HG03558 (cell line): ENCODE results near the gene HLTF.

Source experiments
- ATAC-seq: cut with Tn5 transposase; IDR thresholded peaks from one replicate; pipeline ENCODE4 v1.9.1; 2021; ENCODE audit warnings: moderate number of reproducible peaks; ENCODE audit not compliant: unreplicated experiment; ENCODE audit errors: extremely low read depth

The HLTF gene

DNA sequence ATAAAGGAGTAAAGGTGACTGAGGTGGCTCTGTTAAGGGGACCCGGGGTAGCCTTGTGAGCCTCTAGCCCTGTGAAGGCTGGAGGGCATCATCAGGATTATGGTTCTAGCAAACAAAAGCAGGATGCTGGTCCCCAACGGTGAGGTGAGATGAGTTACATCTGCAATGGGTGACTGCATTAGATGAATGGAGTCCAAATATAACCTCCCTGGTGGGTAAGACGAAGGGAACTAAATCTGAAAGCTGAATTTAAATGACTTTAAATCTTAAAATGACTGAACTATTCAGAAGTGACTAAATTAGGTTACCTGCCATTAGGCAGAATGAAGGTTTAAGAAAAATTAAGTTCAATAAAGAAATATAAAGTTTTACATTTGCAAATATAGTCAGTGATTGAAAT, 4.6 kb upstream of the HLTF start:
- no peak for ATAC-seq

DNA sequence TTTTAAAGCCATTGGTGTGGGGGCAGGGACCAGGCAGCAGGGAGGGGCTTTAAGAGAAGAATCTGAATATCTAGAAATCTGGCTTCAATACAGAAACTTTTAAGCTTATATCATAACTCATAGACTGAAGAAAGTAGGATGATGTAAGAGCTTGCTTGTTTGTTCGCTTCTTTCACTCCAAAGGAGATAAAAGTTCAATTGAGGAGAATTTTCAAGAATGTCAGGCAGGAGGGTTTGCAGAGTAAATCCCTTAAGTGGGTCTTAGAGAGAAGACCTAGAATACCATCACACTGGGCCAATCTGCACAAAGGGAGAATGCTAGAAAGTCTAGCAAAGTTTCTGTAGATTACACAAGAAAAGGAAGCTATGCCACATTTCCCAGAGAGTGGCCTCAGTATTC, 4.1 kb upstream of the HLTF start:
- ATAC-seq: no peak

DNA sequence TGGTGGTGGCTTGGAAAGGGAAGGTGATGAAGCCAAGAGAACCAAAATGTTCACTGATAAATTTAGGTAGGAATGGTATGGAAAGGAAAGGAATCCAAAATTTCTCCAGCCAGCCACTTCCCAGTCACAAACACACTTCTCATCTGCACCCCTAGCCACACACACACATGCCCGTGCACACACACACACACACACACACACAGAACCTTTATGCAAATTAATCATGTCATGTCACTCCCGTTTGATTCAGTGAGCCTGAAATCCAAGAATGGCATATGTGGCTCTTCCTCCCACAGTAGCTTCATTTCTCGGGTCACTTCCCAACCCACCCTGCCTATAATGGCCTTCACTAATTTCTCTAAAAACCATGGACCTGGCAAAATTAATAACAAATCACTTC, 3.1 kb upstream of the HLTF start:
- ATAC-seq: no peak

DNA sequence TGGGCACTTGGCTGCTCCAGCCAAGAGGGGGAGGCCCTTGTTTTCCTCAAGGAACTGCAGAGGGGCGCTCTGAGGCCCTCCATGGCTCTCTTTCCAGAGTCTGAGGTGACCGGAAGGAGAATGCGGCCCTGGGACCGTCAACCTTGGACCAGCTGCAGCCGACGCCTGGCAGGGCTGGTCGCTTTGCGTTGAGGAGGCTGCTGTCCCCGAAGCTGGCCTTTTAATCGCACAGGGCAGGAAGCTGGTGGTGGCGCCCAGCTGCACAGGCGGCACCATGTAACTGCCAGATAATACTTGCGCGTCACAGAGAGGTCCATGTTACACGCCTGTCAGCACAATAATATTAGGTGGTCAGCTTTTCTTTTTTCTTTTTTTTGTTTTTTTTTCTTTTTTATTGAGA, 875 bp upstream of the HLTF start:
- no peak for ATAC-seq

DNA sequence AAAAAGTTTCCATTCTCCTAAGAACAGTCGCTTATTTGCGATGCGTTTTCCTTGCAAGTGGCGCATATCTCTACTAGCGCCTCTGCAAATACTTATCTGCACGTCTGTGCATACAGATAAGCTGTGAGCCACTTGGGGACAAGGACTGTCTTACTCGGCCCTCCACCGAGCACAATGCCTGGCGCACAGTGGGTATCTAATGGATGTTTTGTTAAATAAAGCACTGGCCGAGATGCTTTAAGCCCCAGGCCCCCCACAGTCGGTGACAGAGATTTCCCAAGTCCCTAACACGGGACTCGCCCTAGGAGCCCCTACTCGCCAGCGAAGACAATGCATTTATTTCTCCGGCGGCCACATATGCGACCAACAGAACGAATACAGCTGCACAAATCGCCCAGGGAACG, 503 bp downstream of the HLTF start:
- peak; percentile 19 for ATAC-seq

DNA sequence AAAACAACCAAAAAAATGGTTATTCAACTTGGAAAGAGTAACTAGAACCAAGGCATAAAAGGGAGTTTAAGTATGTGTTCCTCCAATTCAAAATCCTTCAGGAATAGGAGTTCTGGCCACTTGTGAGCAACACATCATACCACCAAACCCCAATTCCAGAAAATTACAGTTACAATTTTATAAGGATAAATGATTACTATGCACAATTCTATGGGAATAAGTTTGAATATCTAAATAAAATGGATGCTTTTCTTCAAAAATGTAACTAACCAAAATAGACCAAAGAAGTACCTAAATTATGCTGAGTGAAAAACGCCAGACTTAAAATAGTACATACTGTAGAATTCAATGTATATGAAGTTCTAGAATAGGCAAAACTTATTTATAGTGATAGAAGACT, 4.6 kb downstream of the HLTF start:
- no peak for ATAC-seq

DNA sequence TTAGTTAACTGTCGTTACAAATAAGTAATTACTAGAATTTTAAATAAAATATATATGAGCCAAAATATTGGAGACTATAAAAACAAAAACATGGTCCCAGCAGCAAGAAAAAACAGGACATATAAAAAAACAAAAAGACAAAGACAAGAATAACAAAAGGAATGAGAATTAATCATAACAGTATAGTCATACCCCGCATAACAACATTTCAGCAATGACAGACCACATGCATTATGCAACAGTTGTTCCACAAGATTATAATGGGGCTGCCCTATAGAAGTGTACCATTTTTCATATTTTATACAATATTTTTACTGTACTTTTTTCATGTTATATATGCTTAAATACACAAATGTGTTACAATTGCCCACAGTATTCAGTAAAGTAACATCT, 5.6 kb downstream of the HLTF start:
- no peak for ATAC-seq

DNA sequence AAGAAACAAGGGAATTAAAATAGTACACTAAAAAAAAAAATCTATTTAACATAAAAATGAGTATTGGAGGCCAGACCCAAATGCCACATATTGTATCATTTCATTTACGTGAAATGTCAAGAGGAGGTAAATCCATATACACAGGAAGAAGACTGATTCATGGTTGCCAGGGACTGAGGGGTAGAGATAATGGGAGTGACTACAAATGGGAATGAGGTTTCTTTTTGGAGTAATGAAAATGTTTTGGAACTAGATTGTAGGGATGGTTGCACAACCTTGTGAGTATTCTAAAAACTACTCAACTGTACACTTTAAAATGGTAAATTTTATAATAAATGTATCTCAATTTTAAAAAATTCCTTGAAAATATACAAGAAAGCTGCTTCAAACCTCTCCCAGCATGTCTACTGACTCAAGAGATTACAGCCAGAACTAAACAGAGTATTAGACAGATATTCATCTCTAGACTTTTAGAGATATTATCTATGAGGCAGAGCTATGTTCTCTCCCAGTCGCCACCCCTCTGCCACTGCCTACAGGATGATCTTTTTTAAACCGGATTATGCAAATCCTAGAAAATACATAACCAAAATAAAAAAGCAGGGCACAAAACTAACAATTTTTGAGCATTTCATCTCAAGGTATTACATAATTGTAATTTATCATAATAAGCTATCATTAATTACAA, 6.2 kb downstream of the HLTF start:
- no peak for ATAC-seq

DNA sequence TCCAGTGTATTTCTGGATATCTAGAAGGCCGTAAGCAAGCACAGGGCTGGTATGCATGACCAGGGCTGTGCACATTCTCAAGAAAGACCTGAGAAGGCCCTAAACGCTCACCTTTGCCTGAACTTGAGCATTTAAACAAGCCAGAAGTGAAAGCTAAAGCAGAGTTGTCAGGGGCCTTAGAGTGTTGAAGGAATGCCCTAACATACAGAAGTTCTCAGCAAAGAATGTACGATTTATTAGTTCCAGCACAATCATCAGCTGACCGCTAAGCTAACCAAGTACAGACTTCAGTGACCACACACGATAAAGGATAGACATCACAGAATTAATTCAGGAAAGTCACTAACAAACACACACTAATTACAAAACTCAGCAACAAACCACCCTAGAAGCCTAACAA, 8.7 kb downstream of the HLTF start:
- no peak for ATAC-seq

DNA sequence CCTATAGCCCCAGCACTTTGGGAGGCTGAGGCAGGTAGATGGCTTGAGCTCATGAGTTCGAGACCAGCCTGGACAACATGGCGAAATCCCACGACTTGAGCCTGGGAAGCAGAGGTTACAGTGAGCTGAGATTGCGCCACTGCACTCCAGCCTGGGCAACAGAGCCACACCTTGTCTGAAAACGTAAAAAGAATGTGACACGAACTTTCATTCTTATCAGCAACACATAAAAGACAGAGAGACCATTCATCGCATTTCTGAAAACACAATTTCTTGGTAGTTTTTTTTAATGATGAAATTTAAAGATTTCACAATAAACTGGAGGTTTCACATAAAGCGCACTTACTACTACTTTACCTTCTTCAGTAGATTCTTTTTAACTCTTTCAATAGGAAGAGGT, 18.4 kb downstream of the HLTF start:
- ATAC-seq: no peak

DNA sequence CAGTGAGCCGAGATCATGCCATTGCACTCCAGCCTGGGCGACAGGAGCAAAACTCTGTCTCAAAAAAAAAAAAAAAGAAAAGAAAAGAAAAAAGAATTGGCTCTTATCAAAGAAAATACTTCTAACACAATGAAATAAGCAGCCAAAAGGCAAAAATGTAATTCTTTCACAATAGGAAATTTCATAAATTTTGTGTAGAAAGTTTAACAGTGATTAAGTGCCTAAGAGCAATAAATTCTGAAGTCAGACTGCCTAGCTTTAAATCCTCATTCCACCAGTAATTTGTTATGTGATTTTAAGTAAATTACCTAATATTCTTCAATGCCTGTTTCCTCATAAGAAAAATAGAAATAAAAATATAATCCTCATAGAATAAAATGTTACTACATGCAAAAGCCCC, 24.6 kb downstream of the HLTF start:
- ATAC-seq: no peak

DNA sequence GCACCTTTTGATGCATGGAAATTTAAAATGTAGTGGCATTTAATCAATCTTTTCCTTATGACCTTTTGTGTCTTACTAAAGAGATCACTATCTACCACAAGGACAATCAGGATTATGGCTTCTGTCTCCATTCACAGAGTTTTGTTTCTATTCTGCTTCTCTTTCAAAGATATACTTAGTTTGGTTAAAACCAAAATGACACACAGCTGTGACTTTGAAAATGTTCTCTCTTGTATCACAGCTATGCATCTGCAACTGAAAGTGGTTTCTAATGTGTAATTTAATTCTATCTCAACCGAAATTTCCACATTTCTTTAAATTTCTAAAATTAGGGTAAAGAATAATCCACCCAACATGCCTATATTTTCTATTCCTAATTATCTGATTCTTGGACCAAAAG, 27.7 kb downstream of the HLTF start:
- ATAC-seq: peak; percentile 55

DNA sequence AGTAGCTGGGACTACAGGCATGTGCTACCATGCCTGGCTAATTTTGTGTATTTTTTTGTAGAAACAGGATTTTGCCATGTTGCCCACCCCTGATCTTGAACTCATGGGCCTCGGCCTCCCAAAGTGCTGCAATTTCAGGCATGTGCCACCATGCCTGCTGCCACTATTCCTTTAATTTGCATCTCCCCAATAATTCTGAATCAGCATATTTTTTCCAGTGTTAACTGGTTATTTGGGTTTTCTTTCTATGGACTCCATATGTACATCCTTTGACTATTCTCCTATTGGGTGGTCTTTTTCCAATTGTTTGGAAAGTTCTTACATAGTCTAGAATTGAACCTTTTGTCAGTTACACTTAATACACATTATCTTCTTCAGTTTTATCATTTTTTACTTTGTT, 28.1 kb downstream of the HLTF start:
- no peak for ATAC-seq

DNA sequence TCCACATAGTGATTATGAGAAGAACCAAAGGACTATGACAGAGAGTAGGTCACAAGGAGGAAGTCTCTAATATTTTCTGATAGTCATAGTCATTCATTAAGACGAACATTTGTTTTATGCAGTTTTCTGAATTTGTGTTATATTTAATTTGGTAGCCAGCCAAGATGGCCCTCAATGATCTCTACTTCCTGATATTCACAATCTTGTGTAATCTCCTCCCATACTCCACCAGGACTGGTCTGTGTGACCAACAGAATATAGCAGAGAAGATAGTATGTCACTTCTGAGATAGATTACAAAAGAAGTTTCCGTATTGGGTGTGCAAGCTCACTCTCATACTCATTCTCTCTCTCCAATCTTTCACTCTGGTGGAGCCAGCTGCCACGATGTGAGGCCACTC, 30.8 kb downstream of the HLTF start:
- no peak for ATAC-seq

DNA sequence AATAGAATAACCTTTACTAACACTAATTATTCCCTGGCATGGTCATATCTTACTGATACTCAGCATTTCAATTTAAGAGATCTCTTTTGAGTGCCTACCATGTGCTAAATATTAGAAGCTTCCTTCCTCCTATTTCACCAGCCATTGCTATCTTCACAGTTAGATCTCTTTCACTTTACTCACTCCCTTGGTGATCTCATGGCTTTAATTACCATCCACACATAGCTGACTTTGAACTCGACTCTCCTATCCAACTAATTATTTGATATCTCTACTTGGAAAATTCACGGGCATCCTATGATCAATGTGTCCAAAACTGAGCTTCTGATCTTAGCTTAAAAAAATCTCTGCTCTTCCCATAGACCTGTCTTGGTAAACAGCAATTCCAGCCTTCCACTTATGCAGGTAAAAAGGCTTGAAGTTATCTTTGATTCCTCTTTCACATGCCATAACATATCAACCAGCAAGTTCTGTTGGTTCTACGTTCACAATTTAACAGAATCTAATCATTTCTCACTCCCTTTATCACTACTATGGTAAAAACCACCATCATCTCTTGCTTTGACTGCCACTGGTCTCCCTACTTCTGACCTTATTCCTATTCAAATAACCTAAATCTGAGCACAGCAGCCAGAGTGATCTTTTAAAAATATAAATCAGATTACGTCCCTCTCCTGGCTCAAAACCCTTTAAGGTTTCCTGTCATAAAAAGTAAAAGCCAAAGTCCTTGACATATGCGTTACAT, 41.8 kb downstream of the HLTF start:
- ATAC-seq: no peak

DNA sequence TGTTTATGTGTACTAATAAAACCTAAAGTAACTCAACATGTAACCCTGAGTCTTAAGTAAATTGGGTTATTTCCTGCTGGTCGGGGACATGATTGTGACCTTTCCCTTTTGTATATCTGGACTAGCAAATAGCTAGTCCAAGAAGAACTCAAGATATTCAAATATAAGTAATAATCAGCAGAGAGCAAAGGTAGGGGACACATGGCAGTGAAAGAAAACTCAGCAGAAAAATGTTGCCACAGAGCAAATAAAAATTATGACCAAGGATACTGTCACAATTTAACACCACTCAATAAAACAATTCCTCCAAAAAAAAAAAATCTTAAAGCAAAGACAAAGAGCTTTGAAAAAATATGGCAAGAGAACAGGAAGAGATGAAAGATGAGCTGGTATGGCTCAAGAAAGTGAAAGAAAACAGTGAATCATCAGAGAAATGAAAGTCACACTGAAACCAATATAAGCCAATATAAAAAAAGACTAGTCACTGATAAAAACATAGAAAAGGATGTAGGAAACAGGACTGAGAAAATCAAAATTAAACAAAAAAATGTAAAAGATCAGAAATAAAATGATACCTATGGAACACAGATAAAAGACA, 43.4 kb downstream of the HLTF start:
- ATAC-seq: peak; percentile 92

DNA sequence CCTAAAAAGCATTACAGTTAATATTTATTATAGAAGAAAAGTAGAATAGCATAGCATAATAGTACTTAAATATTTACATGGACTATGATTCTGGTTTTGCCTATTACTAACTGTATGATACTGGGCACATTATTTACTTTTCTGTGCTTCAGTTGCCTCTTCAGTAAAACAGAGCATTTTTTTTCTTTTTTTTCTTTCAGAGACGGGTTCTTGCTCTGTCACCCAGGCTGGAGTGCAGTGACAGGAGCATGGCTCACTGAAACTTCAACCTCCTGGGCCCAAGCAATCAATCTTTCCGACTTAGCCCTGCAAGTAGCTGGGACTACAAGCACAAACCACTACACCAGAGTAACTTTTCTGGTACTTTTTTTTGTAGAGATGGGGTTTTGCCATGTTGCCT, 48.0 kb downstream of the HLTF start:
- ATAC-seq: no peak

DNA sequence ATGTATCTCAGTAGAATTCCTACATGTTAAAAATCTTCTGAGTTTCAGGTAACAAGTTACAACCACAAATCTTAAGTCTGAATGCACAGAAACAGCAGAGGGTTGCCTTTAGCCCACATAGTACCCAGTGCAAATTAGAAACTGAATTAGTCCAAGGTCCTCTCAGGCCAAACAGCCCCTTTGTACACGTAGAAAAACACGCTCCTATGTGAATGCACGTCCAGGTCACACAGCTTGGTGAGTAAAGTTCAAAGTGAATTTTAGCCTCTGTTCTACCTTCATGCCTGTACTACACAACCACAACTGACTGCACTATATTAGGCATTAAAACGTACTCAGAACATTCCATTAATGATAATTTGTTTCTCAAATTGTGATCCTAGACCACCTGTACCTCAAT, 48.6 kb downstream of the HLTF start:
- ATAC-seq: no peak

DNA sequence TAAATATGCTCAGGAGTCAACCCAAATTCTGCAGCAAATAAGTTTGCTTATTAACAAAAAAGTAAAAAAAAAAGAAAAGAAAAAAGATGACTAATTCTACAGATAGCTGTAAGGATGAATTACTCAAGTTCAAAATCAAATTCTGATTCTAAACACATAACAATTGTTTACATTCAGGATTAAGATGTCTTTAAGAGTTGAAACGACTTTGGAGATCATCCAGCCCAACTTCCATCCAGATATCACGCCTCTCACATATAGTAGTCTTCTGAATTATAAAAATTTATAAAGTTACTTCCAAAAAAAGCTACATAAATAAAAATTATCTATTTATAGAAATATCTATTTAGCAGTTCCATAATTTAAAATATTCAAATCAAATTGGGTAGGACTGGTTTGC, 55.2 kb downstream of the HLTF start:
- no peak for ATAC-seq

DNA sequence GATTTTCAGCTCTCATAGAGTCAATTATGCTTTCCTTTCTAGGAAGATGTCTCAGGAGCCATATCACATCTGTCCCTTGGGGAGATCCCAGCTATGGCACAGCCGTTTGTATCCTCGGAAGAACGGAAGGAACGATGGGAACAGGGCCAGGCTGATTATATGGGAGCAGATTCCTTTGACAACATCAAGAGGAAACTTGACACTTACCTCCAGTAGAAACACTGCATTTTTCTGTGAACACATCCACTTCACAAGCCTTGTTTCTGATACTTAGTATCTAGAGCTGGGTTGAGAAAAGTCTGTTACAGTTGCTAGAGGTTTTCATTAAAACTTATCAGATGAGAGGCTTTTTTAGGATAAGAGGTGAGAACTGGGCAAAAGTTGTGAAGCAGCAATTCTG, 59.6 kb downstream of the HLTF start:
- ATAC-seq: no peak

DNA sequence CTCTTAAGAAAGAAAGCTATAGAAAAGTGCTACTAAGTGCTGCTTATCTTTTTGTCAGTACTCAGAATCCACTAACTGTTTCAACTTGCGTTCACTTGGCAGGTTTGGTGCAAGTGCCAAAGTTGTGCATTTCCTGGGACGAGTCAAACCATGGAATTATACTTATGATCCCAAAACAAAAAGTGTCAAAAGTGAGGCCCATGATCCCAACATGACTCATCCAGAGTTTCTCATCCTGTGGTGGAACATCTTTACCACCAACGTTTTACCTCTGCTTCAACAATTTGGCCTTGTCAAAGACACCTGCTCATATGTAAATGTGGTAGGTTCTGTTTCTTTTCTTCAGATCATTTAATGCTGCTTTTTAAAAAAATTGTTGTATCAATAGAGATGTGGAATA, 62.4 kb downstream of the HLTF start:
- ATAC-seq: no peak

DNA sequence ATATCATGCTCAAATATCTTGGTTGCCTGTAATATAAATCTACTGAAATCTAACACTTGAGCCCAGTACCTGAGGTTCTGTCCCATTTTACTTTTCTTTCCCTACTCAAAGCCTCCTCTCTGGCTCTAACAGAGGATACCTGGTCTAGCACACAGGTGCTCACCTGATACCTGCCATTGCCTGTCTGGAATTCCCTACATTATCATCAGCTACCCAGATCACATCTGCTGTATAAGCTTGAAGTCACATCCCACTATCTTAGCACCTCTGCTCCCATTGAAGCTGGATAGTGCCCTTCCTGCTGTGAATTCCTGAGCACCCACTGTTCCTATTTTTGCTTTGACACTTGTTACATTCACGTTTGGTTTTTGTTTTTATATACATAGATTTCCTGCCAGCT, 64.5 kb downstream of the HLTF start:
- no peak for ATAC-seq
